HG03025 (cell line): ENCODE measurements around the gene HIGD1C.
"Not testable (repeated sequence)": the region's sequence is repeated elsewhere in the genome, so short reads cannot be mapped to it uniquely, and the experiment has no call there.

Experiments
- ATAC-seq: cut with Tn5 transposase; IDR thresholded peaks from one replicate; pipeline ENCODE4 v1.9.1; 2021; ENCODE audit warnings: mild to moderate bottlenecking, moderate library complexity; ENCODE audit not compliant: unreplicated experiment, low FRiP score

Gene HIGD1C

DNA sequence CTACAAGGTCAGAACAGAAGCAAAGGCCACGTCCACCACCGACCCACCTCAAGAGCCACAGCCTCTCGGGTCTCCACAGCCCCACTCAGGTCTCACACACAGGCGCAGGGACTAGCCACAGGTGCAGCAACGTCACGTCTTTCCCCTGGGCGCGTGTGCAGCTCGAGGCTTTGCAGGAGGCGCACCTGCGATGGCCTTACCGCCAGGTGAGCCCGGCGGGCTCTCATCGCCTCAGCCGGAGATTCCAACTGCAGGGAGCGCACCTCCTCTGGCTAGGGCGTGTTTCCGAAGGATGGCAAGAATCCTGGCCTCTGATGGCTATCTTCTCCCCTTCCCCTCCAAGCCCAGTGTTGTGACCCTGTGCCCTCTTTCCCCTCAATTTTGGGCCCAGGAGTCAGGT is at the start of gene HIGD1C:
Gene HIGD1C (plus strand): TSS at position 35 of the 400 bp plus-strand sequence. CDS start 1,455 bp downstream, outside the sequence.
- no peak for ATAC-seq

DNA sequence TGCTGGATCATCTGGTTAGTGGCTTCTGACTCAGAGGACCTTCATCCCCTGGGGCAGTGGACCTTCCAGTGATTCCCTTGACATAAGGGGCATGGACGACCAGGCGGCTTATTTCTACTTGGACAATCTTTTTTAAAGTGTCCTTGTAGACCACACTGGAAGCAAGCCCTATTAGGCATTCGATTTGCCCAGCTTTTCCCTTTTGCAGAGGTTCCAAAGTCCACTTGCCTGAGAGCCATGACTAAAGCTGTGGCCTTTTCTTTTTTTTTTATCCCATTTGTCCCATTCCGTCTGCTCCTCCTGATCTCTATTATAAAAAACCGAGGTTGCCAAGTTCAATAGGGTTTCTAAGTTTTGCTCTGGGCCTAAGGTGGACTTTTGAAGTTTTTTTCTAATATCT is 43.9 kb upstream of the HIGD1C start:
- not testable (repeated sequence) for ATAC-seq

DNA sequence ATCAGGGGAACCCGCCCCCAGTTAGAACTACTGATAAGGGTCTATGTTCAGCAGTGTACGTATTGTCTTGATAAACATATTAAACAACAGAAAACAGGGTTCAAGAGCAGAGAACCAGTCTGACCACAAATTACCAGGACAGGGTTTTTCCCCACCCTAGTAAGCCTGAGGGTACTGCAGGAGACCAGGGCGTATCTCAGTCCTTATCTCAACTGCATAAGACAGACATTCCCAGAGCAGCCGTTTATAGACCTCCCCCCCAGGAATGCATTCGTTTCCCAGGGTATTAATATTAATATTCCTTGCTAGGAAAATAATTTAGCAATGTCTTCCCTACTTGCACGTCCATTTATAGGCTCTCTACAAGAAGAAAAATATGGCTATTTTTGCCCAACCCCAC is 40.0 kb upstream of the HIGD1C start:
- not testable (repeated sequence) for ATAC-seq

DNA sequence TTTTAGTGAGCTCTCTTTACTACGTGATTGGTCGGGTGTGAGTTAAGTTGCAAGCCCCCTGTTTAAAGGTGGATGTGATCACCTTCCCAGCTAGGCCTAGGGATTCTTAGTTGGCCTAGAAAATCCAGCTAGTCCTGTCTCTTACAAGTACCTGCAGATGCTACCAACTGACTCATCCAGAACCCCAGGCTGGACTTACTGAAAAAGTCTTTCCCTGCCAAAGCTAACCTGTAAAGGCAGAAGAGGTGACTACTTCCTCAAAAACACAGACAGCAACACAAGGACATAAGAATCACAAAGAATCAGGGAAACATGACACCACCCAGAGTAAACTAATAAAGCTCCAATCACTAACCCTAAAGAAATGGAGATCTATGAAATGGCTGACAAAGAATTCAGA is 39.1 kb upstream of the HIGD1C start:
- no peak for ATAC-seq

DNA sequence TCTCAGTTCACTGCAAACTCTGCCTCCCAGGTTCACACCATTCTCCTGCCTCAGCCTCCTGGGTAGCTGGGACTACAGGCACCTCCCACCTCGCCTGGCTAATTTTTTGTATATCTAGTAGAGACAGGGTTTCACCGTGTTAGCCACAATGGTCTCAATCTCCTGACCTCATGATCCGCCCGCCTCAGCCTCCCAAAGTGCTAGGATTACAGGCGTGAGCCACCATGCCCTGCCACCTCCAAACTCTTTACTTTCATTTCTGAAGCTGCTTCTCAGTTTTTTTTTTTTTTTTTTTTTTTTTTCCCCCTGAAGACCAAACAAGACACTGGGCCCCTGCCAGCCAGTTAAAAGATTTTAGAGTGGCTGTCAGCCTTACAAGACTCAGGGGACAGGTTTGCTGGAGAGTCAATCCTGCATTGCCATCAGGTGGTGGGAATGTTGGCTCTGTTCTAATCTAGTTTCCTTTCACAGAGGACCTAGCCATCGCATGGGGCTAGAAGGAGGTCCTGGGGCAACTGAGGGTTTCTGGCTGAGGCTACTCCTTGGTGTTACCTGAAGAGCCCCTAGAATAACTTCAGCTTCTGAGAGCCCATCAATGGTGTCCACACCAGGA is 37.4 kb upstream of the HIGD1C start:
- no peak for ATAC-seq

DNA sequence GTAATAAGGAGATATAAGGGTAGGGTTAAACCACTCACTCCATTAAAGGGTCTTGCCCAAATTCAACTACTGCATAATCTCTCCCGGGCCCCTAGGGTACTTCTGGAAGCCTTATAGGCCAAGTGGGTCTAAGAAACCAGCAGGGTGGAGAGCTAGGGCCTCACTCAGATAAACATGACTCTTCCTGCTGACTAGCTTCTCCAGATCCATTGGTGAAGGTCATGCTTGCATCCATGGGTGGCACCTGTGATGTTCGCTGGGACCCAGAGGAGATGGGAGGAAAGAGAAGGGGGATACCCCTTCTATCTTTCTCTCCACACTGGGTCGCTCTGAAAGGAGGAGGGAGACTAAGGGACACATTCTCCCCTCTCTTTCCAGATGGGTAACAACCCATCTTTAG is 36.1 kb upstream of the HIGD1C start:
- ATAC-seq = no peak

DNA sequence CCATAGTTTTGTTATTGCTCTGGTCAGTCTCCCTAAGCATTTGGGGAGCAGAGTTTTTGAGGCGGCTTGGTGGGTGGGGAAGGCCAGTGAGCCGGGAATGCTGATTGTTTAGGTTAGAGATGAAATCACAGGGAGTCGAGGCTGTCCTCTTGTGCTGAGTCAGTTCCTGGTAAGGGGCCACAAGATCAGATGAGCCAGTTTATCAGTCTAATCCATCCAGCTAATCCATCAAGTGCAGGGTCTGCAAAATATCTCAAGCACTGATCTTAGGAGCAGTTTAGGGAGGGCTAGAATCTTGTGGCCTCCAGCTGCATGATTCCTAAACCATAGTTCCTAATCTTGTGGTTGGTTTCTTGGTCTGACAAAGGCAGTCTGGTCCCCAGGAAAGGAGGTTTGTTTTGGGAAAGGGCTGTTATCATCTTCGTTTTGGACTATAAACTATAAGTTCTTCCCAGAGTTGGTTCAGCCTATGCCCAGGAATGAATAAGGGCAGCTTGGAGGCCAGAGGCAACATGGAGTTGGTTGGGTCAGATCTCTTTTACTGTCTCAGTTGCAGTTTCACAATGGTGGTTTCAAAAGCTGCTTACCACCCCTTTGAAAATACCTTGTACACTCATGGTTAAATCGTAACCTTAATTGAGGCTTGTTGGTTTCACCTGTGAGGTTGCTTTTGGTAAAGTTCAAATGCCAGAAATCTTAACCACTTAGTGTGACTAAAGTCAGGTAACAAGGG is 33.6 kb upstream of the HIGD1C start:
- no peak for ATAC-seq

DNA sequence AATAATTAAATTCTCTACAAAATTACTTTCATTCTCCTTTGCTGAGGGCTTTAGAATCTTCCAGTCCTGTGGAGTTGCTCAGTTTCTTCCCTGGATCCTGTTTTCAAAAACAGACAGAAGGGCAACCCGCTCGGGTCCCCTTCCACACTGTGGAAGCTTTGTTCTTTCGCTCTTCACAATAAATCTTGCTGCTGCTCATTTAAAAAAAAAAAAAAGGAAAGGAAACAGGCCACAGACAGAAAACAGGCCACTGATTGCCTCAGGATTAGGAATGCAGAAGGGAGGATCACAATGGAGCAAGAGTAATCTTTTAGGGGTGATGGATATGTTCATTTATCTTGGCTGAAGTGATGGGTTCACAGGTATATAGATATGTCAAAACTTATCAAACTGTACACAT is 29.5 kb upstream of the HIGD1C start:
- ATAC-seq = no peak

DNA sequence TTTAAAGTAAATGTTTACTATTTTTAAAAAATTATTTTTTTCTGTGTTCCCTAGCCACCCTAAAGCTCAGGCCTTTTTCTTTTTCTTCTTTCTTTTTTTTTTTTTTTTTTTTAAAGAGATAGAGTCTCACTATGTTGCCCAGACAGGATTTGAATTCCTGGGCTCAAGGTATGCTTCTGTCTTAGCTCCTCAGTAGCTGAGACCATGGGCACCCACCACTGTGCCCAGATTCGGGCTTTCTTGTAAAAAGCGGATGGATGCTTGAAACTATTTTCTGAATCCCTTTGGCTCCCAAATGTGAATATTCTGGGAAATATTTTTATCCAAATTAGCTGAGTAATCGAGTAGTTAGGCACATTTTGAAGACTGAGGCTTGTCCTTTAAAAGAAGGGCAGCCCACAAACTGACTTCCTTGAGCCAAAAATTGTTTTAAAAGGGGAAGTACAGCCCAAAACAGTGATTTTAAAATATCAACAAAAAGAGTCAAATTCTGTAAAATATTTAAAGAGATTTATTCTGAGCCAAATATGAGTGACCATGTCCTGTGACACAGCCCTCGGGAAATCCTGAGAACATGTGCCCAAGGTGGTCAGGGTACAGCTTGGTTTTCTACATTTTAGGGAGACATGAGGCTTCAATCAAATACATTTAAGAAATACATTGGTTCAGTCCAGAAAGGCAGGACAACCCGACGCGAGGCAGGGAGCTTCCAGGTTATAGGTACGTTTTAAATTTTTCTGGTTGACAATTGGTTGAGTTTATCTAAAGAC is 28.8 kb upstream of the HIGD1C start:
- no peak for ATAC-seq

DNA sequence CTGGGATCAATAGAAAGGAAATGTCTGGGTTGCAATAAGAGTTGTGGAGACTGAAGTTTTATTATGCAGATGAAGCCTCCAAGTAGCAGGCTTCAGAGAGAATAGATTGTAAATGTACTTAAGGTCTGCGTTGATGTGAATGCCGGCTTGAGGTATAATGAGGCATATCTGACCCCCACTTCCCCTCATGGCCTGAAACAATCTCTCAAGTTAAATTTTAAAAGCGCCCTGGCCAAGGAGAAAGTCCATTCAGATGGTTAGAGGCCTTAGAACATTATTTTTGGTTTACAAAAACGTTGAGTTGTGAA is 28.3 kb upstream of the HIGD1C start:
- no peak for ATAC-seq

DNA sequence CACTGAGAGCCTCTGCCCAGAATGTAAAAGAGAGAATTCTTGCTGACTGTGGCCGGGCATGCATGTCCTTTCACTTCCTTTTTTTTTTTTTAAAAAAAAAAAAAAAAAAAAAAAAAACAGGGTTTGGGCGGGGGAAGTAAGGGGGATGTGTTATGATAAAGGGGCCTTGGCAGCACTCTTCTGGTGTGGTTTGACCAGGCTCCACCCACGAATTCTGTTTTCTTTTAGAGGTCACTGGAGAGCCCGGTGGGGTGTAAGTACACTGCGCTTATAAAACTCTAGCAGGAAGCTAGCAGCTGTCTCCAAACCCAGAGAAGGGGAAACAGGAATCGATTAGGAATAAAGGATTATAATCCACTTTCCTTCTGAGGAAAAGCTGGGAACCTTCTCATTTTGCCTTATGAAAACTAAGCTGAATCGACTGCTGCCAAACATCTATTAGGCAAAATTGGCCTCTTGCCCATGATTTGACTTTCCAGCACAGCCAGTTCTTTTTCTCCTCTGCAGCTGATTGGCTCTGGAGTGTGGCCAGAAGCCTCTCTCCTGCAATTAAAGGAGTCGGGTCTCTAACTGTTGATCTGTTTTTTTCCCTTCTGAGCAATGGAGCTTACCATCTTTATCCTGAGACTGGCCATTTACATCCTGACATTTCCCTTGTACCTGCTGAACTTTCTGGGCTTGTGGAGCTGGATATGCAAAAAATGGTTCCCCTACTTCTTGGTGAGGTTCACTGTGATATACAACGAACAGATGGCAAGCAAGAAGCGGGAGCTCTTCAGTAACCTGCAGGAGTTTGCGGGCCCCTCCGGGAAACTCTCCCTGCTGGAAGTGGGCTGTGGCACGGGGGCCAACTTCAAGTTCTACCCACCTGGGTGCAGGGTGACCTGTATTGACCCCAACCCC is 27.7 kb upstream of the HIGD1C start:
- peak; percentile 88 for ATAC-seq

DNA sequence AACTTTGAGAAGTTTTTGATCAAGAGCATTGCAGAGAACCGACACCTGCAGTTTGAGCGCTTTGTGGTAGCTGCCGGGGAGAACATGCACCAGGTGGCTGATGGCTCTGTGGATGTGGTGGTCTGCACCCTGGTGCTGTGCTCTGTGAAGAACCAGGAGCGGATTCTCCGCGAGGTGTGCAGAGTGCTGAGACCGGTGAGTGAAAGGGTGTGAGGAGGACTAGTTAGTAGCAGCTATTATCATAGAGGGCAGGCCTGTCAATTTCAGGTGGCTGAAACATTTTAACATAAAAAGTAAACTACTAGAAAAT is 27.0 kb upstream of the HIGD1C start:
- no peak for ATAC-seq

DNA sequence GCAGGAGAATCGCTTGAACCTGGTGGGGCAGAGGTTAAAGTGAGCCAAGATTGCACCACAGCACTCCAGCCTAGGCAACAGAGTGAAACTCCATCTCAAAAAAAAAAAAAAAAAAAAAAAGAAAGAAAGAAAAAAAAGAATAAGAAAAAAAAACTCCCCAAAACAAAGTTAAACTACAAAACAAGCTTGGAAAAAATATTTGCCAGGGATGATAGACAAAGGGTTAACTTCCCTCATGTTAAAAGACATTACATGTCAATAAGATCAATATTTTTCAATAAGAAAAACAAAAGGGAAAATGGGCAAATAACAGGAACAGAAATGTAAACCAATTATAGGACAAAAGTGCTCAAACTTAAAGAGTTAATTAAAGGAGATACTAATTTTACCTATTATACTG is 26.4 kb upstream of the HIGD1C start:
- ATAC-seq = no peak

DNA sequence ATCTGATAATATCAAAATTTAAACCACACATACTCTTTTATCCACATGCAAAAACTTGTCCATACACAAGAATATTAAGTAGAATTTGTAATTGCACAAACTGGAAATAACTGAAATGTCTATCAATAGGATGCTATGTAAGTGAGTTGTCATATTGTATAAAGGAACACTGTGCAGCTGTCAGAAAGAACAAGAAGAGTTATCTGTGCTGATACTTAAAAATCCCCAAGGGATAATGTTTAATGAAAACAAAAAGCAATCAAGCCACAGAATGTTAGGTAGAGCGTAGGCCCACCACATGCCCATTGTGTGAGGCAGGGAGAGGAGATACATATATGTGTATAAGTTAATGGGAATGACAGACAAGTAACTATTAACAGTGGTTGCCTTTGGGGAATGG is 25.9 kb upstream of the HIGD1C start:
- no peak for ATAC-seq

DNA sequence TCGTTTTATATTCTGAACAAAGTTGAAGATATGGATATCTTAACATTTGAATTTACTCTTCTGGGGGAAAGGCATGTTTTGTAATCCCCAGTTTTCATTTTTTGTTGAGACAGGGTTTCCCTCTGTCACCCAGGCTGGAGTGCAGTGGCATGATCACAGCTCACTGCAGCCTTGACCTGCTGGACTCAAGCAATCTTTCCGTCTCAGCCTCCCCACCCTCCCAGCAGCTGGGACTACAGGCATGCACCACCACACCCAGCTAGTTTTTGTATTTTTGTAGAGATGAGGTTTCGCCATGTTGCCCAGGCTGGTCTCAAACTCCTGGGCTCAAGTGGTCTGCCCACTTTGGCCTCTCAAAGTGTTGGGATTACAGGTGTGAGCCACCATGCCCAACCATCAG is 25.4 kb upstream of the HIGD1C start:
- ATAC-seq = not testable (repeated sequence)

DNA sequence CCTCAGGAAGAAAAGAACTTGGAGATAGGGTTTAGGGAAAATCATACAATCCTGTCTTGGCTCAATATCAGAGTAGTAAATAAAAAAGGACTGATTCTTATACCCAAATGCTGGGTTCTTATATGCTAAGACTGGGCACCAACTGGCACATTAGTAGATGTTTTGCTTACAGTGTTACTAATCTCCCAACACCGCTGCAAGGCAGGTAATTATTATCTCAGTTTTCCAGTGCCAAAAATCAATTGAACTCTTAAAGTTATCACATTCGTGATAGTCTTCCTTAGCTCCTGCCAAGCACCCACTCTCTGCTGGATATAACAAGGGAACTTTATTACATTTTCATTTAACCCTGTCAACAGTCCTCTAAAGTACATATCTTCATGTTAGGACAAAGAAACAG is 25.0 kb upstream of the HIGD1C start:
- no peak for ATAC-seq

DNA sequence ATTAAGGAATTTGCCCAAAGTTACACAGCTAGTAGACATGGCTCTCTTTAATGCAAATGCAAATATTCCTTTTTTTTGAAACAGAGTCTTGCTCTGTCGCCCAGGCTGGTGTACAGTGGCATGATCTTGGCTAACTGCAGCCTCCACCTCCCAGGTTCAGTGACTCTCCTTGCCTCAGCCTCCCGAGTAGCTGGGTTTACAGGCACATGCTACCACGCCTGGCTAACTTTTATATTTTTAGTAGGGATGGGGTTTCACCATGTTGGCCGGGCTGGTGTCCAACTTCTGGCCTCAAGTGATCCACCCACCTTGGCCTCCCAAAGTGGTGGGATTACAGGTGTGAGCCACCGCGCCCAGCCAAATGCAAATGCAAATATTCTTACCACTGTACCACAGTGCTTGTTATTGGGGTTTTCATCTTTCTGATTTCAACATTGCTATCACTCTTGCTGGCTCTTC is 24.5 kb upstream of the HIGD1C start:
- no peak for ATAC-seq

DNA sequence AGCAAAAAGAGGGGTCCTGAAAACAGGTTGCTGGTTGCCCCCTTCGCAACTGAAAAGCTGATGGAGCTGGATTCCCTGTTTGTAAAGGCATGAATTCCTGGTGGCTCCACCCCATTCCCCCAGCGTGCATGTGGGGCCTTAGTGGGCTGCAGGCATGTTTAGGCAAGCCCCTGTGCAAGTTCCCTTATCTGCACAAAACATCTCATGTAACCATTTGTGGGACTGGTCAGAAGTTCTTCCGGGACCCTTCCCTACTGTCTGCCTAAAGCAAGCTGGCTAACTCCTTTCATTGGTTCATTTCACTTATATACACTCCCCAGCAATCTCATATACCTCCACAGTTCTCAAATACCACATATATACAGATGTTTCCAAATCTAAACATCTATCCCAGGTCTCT is 24.0 kb upstream of the HIGD1C start:
- no peak for ATAC-seq

DNA sequence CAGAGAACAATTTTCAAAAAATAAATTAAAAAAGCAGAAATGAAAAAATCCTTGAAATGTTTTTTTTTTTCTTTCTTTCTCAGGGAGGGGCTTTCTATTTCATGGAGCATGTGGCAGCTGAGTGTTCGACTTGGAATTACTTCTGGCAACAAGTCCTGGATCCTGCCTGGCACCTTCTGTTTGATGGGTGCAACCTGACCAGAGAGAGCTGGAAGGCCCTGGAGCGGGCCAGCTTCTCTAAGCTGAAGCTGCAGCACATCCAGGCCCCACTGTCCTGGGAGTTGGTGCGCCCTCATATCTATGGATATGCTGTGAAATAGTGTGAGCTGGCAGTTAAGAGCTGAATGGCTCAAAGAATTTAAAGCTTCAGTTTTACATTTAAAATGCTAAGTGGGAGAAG is 22.5 kb upstream of the HIGD1C start:
- ATAC-seq = no peak

DNA sequence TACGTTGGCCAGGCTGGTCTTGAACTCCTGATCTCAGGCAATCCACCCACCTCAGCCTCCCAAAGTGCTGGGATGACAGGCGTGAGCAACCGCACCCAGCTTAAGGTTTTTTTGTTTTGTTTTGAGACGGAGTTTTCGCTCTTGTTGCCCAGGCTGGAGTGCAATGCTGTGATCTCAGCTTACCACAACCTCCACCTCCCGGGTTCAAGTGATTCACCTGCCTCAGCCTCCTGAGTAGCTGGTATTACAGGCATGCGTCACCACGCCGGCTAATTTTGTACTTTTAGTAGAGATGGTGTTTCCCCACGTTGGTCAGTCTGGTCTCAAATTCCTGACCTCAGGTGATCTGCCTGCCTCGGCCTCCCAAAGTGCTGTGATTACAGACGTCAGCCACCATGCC is 21.9 kb upstream of the HIGD1C start:
- not testable (repeated sequence) for ATAC-seq

DNA sequence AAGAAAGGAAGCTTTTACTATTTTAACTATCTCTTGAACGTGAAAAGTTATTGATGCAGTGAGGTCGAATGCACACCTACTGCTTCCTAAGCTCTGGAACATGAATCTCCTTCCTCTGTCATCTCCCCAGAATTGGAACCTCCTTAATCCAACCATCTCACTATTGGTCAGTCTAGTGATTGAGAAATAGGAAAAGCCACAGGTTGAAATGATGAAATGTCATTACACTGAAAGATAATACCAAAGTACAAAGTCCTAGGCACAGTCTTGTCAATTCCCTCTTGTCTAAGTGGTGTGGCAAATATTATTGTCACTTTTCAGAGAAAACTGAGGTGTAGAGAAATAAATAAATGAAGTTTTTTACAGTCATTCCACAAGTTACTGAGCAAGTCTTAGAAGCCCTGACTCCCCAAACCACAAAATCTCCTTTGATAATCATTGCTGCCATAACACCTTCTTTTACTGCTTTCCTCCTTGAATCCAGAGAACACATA is 19.5 kb upstream of the HIGD1C start:
- no peak for ATAC-seq
